Stomach (tissue), 4 donors: ENCODE data around the gene SFXN2.

Source experiments
- CTCF ChIP-seq, 7 experiments: fragments of 450-650 bp in 4 of 7; fragments of 200-600 bp in 3 of 7; sonication (generic) in 3 of 7; IDR thresholded peaks; one replicate each; pipeline ENCODE4 v1.5.1; 2016 to 2019; ENCODE audit warnings: antibody characterized with exemption in 7 of 7, control low read depth in 2 of 7, mild to moderate bottlenecking in 1 of 7
- POLR2A ChIP-seq, 4 donors: fragments of 450-650 bp; IDR thresholded peaks; one replicate each; pipeline ENCODE4 v1.6.1; 2016; ENCODE audit warnings: antibody characterized with exemption in 4 of 4, control low read depth in 2 of 4, mild to moderate bottlenecking in 1 of 4, moderate library complexity in 1 of 4

GRCh38 chr10:102668326-102669107 is 45.9 kb upstream of the SFXN2 start:
- TF ChIP-seq CTCF (IDR thresholded peaks at IDR 0.05) (no peak), POLR2A (IDR thresholded peaks at IDR 0.05) (no peak)
